Activated CD4-positive, alpha-beta T cell treated with anti-CD3 and anti-CD28 coated beads, Interleukin-2, amount 50 U/mL, for 24 hours (primary cell): ENCODE measurements around the gene CACNA2D3.

Experiments
- DNase-seq, 2 donors: peaks; one replicate each; pipeline ENCODE4 v3.0.0-alpha.2; 2020; ENCODE audit warnings: low read depth in 1 of 2, low spot score in 1 of 2

Gene CACNA2D3

GRCh38 chr3:54361746-54362283 is 239.5 kb downstream of the CACNA2D3 start:
- DNase-seq: no peak

DNA sequence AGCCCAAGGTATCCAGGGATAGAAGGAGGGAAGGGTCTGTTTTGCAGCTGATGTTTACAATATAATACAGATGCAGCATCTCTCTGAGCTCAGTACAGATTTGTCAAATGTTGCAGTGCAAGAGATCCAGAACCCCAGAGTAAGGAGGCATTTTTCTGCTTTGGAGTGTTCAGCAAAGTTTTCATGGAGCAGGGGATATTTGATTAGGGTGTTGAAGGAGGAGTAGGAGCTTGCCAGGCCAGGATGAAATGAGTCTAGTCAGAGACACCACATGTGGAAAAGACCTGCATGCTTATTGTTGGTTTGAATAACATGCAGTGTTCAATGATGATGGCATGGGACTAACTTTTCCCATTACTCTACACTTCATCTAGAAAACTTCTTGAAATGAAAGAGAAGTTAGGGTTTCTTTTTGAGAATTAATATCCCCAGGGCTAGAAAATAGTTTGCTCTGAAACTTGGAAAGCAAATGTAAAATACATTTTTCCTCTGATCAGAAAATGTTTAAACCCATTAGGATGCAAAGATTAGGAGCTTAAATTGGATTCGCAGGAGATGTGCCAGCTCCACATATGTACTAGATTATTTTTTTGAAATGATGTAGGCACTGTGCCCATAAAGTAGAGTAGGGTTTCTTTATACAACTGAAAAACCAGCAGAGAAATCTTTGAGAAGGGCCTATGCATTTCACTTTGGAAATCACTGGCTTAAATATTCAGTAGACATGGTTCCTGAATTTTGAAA is 243.8 kb downstream of the CACNA2D3 start:
- no peak for DNase-seq

DNA sequence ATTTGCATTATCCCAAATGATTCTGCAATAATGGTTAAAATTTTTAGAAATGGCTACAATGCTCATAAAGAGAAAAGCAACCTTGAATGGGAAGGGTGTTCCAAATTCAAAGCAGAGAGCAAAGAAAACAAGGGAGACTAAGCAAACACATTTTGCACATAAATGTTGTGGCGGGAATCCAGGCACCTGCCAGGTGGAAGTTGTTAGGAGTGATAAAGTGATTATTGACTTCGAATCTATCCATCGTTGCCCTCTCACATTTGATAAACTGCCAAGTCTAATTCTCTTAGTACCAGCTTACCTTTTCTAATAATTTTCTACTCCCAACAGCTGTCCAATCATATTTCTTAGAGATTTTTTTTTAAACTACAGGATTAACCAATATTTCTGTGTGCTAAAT is 244.5 kb downstream of the CACNA2D3 start:
- DNase-seq: no peak

GRCh38 chr3:54372232-54372631 is 249.9 kb downstream of the CACNA2D3 start:
- no peak for DNase-seq

GRCh38 chr3:54374214-54374852 is 252.0 kb downstream of the CACNA2D3 start:
- no peak for DNase-seq

- no peak for DNase-seq
These were observed 253.9 kb downstream of the CACNA2D3 start for GRCh38 chr3:54376142-54376807.

DNA sequence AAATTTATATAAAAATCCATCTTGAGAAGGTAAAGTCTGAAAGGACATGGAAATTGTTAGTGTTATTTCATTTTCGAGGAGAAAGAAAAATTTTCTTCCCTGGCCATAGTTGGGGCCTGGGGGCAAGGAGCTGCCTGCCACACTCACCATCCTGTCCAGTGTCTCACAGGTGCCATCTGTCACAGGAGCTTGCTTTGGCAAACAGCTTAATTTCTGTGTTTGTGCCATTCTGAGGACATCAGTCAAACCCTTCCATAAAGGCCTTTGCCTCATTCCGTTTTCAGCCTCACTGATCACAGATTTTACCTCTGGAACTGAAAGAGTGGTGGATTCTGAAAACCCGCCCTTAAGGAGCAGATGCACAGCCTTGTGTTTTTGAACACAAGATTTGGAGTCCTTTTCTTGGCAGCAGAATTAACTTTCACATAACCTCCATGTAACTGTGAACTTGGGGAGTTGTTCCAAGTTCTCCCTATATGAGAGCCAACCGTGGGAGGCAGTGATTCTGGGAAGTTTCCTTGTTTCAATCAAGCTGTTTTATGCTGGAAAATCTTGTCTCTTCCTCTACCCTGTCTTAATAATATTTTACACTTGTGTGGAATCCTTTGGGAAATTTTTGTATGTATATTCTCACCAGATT is 254.7 kb downstream of the CACNA2D3 start:
- no peak for DNase-seq

DNA sequence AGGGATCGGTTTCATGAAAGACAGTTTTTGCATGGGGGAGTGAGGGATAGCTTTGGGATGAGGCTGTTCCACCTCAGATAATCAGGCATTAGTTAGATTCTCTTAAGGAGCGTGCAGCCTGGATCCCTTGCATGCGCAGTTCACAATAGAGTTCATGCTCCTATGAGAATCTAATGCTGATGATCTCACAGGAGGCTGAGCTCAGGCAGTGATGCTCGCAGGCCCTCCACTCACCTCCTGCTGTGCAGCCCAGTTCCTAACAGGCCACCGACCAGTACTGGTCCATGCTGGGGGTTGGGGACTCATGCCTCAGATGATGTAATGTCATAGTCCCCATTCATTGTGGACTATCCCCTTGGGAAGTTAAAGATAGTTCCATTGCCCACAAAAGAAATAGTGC is 255.8 kb downstream of the CACNA2D3 start:
- DNase-seq: no peak

GRCh38 chr3:54384279-54384678 is 261.9 kb downstream of the CACNA2D3 start:
- DNase-seq: no peak

DNA sequence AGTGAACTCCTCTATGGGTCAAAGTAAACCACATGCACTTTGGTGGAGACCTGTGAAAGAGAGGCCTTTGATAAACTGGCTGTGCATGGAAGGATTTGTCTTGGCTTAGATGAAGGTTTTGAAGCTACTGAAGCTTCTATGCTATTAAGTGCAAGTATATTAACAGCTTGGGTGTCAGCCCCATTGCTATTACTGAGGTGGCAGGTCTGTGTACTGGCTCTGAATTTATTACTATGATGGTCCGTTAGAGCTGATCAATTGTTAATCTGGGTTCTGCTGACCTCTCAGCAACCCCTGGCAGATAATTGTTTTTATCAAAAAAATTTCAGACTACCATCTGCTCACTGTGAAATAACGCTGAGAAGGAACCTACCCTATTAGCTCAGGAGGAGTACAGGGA is 268.2 kb downstream of the CACNA2D3 start:
- DNase-seq: no peak

DNA sequence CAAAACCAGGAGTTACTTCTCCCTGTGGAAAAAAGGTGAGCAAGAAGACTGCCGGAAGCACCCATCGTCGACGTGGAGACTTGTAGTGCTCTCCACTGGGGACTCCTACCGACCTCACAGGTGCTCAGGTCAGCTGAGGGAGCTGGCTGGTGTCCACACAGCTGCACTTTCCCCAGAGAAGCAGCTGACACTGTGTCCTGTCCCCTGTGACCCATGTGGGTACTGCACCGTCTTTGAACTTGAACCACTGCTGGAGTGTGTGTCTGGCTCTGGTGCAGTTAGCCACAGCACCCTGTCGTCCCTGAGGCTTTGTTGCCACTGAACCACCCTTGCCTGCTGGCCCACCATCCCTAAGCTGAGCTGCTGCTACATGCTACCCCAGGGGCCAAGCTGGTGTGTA is 270.8 kb downstream of the CACNA2D3 start:
- no peak for DNase-seq

DNA sequence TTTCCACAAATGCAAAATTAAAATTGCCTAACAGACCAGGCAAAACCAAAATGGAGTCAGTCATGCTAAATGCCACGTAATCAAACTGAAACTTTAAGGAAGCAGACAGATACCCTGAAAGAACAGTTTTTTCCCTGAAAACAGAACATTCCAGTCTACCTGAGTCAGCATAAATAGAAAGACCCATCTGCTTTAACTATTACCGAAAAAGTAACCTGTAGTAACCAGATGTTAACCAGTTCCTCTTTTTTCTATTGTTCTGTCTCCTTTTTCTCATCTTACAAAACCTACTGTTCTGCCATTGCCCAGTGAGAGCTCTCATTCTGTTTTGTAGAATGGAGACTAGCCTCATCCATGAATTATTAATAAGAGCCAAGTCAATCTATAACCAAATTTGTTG is 286.0 kb downstream of the CACNA2D3 start:
- no peak for DNase-seq

DNA sequence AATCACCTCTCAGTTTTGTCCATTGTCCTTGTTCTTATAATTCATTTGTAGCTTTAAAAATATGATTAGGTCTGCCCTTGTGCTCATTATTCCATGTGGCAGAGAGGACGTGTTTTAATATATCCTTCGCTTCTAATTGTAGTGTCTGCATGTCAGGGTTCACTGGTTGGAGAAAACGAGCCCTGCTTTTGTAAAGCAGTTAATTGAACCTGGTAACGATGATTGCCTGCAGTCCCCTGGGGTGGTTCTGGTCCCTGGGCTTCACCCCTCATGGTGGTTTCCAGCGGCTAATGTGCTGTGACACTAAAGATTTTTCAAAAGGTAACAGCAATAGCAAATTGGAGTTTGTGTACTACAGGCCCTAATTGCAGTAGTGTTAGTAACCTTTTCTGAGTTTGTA is 299.6 kb downstream of the CACNA2D3 start:
- DNase-seq: no peak

DNA sequence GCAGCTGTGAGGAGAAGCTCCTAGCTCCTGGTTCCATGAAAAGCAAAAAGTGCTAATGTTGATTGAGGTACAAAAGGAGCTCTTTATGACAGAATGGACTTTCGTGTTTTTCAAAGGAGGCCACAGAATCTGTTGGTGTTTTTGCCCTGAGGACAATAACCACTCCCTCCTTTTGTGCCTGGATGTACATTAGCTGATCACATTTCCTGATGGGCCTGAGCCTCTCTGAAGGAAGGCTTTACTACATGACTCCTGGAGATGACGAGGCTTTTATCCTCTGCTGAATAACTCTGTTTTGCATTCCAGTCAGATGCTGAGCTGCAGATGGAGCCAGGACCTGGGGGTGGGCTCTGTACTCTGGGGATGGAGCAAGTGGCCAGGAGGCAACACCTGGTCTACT is 301.9 kb downstream of the CACNA2D3 start:
- no peak for DNase-seq

- DNase-seq: no peak
These were observed 304.0 kb downstream of the CACNA2D3 start for GRCh38 chr3:54426381-54426780.

GRCh38 chr3:54427501-54427900 is 305.1 kb downstream of the CACNA2D3 start:
- no peak for DNase-seq

DNA sequence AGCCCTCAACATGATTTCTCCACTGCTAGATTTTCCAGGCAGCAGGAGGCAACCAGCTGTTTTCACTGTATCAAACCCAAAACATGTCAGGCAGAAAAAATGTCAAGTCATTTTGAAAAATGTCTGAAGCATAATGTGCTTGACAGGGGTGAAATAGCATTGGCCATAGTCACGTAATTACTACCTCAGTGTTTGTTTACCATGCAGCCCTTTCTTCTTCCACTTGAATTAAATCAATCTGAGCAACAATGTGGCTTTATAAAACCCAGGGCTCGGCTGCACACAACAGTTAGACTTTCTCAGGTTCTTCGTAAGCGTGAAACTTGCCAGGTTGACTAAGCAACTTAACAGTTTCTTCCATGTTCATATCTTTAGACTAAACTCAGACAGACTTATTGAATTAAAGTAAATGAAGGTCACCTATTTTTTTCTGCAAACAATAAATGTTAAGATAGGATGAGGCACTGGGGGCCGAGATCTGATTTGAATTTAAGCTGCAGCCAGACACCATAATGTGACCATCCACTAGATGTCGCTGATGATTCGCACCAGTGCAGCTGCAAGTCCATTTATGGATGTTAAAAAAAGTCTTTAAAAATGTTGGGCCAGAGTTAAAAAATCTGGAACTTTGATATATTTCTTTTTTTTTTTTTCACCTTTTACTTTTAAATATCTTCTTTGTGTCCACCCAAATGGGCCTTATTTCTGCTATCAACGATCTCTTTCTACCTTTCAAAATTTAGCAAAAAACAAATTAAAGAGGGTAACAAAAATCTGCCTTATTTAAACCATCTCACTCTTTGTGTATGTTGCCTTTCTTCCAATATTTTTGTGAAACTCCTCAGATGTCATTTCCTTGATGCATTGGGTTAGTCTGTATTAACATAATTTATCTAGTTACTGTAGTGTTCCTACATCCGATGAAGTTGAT is 305.9 kb downstream of the CACNA2D3 start:
- peak in 1 of 2 donors; percentile 7 for DNase-seq

DNA sequence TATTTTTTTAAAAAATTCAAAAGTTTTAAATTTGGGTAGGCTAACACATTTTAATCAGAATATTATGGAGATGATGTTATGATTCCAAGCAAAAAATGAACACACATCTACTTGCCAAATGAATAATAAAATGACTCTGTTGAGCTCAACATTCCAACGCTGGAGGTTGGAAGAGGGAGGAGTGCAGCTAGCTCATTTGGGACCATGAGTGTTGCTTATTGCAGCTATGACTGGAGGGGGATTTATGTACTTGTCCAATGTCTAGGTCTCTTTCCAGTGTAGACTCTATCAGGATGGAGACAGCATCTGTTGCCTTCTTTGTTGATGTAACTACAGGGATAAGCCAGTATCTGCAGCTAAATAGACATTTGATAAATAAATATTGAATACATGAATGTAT is 310.6 kb downstream of the CACNA2D3 start:
- DNase-seq: no peak

GRCh38 chr3:54433846-54434245 is 311.5 kb downstream of the CACNA2D3 start:
- DNase-seq: no peak

GRCh38 chr3:54434756-54435155 is 312.4 kb downstream of the CACNA2D3 start:
- no peak for DNase-seq

DNA sequence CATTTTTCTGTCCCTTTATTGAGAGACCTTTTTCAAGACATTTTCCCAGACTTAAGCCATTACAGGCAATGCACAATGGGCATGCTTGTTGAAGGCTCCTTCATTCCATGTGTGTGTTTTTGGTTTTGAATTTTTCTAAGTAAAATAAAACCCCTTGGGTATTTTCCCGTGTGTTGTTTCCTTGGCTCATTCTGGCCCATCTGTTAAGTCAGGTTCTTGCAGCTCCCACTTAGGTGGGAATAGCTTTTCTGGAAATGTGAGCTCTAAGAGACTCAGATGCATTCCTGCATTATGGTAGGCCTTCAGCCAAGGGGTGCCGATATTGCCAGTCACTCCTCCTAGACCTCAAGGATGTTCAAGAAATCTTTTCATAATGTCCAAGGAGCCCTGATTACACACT is 314.9 kb downstream of the CACNA2D3 start:
- DNase-seq: no peak
